Nephron (organoid): ENCODE data around the gene TGFBI.

Experiments
- H3K27ac Mint-ChIP-seq, 3 experiments: 2 replicates each; pipeline ENCODE4 v1.8.0; 2020; ENCODE audit warnings: mixed read lengths in 3 of 3, mild to moderate bottlenecking in 2 of 3, moderate library complexity in 1 of 3
- H3K27me3 Mint-ChIP-seq: 2 replicates; pipeline ENCODE4 v1.8.0; 2021; ENCODE audit warnings: low read depth, mild to moderate bottlenecking, moderate library complexity, mixed read lengths
- H3K36me3 Mint-ChIP-seq: 2 replicates; pipeline ENCODE4 v1.8.0; 2020; ENCODE audit warnings: low read depth, mixed read lengths
- H3K4me1 Mint-ChIP-seq: 2 replicates; pipeline ENCODE4 v1.8.0; 2020; ENCODE audit warnings: mixed read lengths
- H3K4me3 Mint-ChIP-seq, 3 experiments: 2 replicates each; pipeline ENCODE4 v1.8.0; 2020; ENCODE audit warnings: mild to moderate bottlenecking in 3 of 3, mixed read lengths in 3 of 3, moderate library complexity in 2 of 3
- H3K9me3 Mint-ChIP-seq: 2 replicates; pipeline ENCODE4 v1.8.0; 2020; ENCODE audit warnings: mixed read lengths
- TF ChIP-seq, protein P1 (sequence below), 3 experiments: fragments of 200-600 bp; sonication (generic); IDR thresholded peaks; one replicate each; pipeline ENCODE4 v1.5.0; 2021; ENCODE audit warnings: antibody characterized with exemption in 3 of 3; ENCODE audit not compliant: unreplicated experiment in 3 of 3

The TGFBI gene

DNA sequence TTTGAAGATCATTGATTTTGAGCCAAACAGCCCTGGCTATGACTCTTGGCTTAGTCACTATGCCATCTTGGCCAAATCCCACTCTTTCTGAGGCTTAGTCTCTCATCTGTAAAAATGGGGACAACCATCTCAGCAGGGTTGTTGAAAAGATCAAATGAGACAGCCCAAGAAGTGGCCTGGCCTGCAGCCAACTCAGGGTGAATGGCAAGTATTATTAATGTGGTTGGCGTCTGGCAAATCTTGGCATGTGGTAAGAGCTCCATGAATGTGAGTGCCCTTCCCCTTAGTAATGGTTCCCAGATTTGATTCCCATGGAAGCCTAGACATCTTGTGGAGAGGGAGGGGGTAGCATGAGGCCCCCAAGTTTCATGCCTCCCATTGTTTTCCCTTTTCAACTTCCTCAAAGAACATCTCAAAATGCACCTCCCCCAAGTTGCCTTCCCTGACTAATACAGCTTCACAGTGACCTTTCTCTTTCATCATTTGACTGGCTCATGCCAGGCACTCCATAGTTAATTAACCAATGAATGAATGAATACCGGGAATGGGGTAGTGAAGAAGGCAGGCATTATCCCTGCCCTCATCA lies 11.8 kb upstream of the TGFBI start:
- Mint-ChIP-seq H3K27me3 (no peaks in the 10 kb centered on the region), H3K4me3 (no peak overlapping the region), H3K27ac (peak overlapping the region in 1 of 3 experiments; percentile 67), H3K36me3 (no peaks in the 10 kb centered on the region), H3K4me1 (peaks cover 64% of the 10 kb centered on the region), H3K9me3 (no peaks in the 10 kb centered on the region)
- TF ChIP-seq, protein P1, sequence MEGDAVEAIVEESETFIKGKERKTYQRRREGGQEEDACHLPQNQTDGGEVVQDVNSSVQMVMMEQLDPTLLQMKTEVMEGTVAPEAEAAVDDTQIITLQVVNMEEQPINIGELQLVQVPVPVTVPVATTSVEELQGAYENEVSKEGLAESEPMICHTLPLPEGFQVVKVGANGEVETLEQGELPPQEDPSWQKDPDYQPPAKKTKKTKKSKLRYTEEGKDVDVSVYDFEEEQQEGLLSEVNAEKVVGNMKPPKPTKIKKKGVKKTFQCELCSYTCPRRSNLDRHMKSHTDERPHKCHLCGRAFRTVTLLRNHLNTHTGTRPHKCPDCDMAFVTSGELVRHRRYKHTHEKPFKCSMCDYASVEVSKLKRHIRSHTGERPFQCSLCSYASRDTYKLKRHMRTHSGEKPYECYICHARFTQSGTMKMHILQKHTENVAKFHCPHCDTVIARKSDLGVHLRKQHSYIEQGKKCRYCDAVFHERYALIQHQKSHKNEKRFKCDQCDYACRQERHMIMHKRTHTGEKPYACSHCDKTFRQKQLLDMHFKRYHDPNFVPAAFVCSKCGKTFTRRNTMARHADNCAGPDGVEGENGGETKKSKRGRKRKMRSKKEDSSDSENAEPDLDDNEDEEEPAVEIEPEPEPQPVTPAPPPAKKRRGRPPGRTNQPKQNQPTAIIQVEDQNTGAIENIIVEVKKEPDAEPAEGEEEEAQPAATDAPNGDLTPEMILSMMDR (IDR thresholded peaks at IDR 0.05; ENCODE audit: unreplicated experiment in 3 of 3) = no peak

DNA sequence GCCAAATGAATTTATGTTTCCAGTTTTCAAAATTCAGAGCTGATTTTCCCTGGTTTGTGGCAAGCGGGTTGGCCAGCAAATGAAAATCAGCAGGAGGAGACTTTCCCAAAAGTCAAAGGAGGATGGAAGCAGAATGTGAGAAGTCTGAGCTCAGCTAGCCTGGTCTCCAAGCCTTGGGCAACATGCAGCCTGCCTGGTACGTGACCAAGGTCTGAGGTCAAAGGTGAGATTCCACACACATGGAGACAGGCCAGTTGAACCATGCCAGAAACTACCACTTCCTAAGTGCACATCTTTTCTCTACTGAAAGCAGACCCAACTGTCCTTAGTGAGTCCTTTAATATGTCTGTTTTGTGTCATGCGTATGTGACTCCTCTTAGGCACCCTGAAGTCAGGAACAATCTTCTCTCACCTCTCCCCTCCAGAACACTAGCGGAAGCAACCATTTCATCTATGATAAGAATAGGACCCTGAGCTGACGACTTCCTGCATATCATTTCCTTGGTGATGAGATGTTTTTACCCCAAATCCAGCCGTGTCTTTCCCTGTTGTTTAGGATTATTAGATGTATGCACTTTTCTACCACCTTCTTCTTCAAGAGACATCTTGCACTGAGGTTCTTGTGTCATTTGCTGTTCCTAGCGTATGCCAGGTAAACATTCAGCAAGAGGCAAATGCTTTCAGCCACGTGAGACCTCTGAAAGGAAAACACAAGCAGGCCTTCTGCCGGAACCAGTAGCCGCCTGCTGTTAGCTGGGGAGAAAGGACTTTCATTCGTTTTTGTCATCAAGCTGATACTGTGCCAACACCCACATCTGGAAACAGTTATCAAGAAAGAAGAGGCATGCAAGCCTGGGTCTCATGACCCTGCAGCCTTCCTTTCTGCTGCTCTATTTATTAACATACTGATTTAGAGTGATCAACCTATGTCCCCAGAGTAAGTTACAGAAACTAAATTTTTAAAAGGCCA lies 9.7 kb upstream of the TGFBI start:
- Mint-ChIP-seq H3K9me3 (no peaks in the 10 kb centered on the region), H3K4me3 (peak overlapping the region in 1 of 3 experiments; percentile 7), H3K27me3 (peaks cover 5% of the 10 kb centered on the region), H3K27ac (peak overlapping the region; percentile 81 to 92 (median 89)), H3K36me3 (no peaks in the 10 kb centered on the region), H3K4me1 (peaks cover 60% of the 10 kb centered on the region)
- TF ChIP-seq, protein P1 (IDR thresholded peaks at IDR 0.05; ENCODE audit: unreplicated experiment in 3 of 3) = peak in 1 of 3 experiments; percentile 9

DNA sequence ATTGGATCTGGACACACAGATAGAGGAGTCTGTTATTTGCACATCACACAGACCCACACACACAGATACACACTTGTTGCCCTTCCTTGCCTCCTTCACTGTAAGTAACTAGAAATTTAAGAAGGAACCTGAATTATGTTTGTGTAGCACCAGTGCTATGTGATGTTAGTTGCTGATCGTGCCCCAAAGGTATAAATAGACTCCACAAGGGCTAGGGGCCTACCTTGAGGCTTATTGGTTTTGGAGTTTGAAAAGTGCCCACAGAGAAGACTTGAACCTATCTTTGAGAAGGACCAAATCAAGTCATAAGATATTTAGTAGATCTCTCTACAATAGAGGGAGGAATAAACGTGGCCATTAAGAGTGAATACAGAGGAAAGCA lies 8.8 kb upstream of the TGFBI start:
- Mint-ChIP-seq H3K4me1 (peaks cover 51% of the 10 kb centered on the region), H3K4me3 (peak overlapping the region in 1 of 3 experiments; percentile 3), H3K27ac (peak overlapping the region; percentile 81 to 92 (median 89)), H3K36me3 (no peaks in the 10 kb centered on the region), H3K27me3 (peaks cover 5% of the 10 kb centered on the region), H3K9me3 (no peaks in the 10 kb centered on the region)
- TF ChIP-seq, protein P1 (IDR thresholded peaks at IDR 0.05; ENCODE audit: unreplicated experiment in 3 of 3) = no peak

DNA sequence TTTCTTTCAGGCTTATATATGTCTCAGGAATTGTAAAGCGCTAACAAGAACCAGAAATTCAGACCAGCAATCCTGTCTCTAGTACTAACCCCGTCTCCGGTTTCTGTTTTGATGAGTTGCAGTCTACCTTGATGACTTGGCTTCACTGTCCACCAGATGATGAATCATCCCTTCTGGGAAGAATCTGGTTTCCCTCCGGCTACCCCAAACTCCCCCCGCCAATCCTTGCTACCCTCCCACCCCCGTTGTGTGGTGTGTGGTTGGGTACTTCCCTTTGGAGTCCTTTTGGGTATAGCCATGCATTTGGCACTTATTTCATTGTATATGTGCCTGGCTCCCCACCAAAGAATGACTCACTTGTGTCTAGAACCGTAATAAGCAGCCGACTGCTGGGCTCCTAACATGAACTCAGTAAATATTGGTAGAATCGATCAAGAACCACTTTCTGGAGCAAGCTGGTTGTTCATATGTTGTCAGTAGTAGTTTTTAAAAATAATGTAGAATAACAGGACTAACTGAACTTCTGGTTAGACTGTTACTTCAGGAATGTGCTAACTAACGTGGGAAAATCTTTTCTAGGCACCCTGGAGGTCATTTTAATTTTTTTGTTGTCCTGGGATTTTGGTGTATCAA lies 8.3 kb upstream of the TGFBI start:
- no peaks in the 10 kb centered on the region for H3K9me3 Mint-ChIP-seq
- H3K4me1 Mint-ChIP-seq = peaks cover 50% of the 10 kb centered on the region
- peak overlapping the region; percentile 81 to 92 (median 89) for H3K27ac Mint-ChIP-seq
- peaks cover 5% of the 10 kb centered on the region for H3K27me3 Mint-ChIP-seq
- peak overlapping the region in 1 of 3 experiments; percentile 40 for H3K4me3 Mint-ChIP-seq
- H3K36me3 Mint-ChIP-seq = no peaks in the 10 kb centered on the region
- TF ChIP-seq, protein P1 (IDR thresholded peaks at IDR 0.05; ENCODE audit: unreplicated experiment in 3 of 3) = no peak

DNA sequence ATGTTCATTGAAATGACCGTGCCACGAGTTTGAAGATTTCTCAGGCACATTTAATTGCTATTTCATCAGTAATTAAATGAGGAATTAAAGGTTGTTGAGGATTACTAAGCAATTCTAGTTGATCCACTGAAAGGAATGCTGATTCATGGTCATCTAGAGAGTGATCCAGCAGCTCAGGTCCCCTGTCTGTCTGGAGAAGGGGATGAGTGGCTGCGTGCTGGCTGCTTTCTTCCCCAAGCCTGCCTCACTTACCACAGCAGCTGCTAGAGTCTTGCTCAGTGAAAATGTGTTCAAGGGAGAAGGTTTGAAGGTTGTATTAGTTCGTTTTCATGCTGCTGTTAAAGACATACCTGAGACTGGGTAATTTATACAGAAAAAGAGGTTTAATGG lies 7.8 kb upstream of the TGFBI start:
- Mint-ChIP-seq H3K27ac (peak overlapping the region; percentile 81 to 92 (median 89)), H3K36me3 (no peaks in the 10 kb centered on the region), H3K4me3 (no peak overlapping the region), H3K27me3 (peaks cover 5% of the 10 kb centered on the region), H3K4me1 (peaks cover 55% of the 10 kb centered on the region), H3K9me3 (no peaks in the 10 kb centered on the region)
- TF ChIP-seq, protein P1 (IDR thresholded peaks at IDR 0.05; ENCODE audit: unreplicated experiment in 3 of 3) = no peak
